ENCODE measurements around the gene CCNJL.
A peak's percentile ranks its signal among the peaks of the same experiment; 100 is the strongest.

The CCNJL gene

GRCh38 chr5:160333721-160334120, 21.4 kb upstream of the CCNJL start:
- peak; percentile 40 for DNase-seq

- peak; percentile 12 for DNase-seq
These were observed 17.8 kb upstream of the CCNJL start for GRCh38 chr5:160330212-160330611.

DNA sequence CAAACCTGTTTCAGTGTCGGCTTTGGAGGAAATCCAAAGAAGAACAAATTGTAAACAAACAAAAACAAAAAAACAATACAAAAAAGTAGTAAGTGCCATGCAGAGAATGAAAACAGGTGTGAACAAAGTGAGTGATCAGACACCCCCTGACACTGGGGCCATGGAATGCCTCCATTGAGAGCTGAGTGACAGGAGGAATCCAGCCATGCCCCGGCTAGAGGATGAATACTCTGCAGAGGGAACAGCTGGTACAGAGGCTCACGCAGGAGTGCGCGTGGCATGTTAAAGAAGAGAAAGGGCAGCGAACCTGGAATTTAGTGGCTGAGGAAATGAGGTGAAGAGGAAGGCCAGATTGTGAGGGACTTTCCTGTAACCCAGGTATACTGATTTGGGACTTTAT, 15.5 kb upstream of the CCNJL start:
- DNase-seq = no peak

DNA sequence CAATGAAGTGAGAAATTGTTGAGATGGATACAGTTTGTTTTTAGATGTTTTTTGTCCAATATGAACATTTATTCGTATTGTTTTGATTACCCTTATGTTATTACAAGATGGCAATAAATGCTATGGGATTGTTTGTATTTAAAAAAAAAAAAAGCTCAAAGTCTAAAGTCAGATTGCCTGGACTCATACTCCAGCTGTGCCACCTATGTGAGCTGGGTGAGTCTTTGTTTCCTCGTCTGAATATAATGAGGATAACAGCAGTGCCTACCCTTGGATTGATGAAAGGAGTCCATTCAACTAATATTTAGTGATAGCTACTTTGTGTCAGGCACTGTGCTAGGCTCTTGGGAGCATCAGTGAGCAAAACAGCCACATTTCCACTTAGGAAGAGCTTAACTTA, 14.6 kb upstream of the CCNJL start:
- DNase-seq = no peak

DNA sequence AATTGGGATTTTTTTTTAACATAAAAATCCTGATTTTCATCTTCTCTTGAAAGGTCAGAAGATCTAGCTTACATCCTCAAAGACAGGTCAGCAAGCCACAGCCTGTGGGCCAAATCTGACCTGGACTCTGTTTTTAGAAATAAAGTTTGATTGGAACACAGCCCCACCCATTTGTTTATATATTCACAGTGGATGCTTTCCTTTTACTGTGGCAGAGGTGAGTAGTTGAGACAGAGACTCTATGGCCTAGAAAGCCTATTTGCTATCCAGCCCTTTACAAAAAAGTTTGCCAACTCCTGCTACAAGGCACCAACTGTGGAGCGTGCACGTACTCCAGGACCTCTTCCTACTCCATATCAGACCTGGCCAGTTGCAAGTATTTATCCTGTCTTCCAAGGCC, 13.4 kb upstream of the CCNJL start:
- no peak for DNase-seq

DNA sequence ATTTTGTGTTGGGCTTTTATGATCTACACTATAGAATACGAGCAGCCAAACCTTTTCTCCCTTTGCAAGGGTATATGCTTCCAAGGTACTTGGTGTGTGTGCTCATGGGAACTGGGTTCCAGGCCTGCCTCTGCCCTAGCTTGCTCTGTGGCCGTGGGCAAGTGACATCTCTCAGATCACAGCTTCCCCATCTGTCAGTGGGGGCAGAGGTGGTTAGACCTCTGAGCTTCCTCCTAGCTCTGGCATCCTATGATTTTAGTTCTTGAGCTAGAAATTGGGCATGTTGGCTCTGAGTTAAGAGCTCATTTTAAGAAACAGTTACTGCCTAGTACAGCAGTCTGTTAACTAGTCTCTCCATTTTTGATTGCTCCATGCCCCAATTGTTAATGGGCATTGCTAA, 12.5 kb upstream of the CCNJL start:
- DNase-seq = no peak

DNA sequence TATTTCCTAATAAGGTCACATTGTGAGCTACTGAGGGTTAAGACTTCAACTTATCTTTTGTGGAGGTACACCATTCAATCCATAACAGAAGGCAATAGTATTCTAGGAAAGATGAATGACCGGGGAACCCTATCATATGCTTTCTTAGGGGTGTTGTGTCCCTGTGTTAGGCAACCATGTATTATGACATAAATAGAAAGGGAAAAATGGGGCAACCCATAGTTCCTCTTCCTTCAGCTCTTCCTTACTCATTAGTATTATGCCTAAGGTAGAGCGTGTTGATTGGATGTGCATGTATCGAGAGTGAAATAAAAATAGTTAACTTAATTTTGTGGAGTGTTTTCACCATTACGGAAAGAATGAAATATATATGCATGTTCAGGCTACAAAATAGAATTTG, 6.0 kb upstream of the CCNJL start:
- DNase-seq = no peak

DNA sequence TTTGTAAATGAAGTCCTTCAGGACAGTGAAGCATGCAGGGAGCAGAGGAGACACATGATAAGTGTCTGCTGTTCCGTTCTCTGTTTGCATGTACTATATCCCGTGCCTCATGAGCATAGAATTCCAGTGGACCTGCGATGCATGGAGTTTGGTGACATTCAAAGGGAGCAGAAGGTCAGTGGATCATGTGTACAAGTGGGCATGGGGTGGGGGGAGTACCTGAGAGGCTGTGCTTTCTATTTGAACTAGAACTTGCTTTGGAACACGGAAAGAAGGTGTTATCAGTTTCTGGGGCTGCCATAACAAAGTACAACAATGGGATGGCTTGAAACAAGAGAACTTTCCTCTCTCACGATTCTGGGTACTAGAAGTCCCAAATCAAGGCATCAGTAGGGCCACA, 5.1 kb upstream of the CCNJL start:
- DNase-seq = no peak

DNA sequence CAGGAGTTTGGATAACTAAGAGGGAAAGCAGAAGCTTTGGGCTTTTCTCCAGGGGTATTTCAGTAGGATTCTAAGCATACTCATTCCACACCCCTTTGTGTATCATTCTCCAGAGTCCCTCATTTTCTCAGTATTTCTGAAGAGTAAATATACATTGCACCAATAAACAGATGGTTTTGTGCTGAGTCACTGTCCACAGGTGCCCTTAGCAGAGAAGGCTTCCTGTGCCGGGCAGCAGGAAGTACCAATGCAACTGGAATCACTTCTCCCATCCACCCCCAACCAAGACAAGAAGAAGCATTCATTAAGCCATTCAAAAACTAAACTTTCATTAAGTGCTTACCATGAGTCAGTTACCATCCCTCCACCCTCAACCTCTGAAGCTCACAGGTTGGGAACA, 3.6 kb upstream of the CCNJL start:
- peak; percentile 13 for DNase-seq

DNA sequence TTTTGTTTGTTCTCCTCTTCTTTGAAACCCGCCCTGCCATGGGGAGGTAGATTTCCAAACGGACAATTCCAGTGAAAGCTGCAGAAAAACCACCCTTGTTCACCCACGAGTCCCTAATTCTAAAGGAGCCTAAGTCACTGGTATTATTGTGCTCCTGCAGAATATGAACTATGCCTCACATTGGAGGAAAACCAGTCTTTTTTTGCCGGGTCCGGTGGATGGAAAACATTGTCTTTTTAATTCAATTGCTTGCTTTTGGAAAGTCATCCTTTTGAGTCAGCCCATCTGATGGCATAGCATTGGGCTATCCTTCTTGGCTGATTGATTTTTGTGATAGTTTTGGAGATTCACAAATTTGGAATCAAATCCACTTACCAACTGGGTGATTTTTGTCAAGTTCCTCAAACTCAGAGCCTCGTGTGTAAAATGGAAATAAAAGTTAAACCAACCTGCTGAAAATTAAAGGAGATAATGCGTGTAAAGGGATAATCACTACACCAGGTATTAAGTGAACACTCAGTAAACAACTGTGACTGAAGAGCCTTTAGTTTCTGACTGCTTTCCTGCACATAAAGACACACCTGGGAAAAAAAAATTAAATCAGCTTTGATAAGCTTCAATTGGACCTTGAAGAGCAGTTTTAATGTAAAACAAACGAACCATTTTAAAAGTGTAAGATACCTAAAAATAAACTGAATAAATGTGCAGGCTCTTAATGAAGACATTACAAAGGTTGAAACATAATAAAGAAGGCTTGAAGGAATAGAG, 780 bp upstream of the CCNJL start:
- DNase-seq = no peak

DNA sequence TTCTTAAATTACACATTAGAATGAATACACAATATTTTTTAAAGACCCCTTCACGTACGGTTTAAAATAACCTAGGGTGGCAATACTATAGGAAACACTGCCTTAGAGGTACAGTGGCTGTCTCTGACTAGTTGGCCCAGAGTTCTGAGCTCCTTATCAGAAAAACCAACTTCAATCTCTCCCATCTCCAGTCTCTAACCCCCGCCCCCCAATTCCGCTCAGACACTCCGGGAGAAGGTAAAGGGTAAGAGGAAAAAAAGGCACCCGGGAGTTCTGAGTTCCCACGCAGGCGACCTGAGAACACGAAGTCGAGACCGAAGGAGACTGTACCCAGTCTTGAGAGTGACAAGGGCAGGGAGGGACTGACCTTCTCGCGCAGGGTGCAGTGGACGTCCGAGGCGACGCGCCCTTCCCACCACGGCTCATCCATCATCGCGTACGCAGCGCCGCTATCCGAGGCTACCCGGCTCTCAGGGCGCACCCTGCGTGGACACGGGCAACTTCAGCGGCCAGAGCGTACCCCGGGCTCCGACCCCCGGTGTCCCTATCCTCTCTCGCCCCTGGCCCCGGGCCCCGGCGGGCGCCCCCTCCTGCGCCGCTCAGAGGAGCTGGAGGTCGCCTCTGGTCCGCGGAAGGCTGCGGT, 752 bp downstream of the CCNJL start:
- DNase-seq = no peak

- no peak for DNase-seq
These were observed 1.6 kb downstream of the CCNJL start for GRCh38 chr5:160310552-160311295.

GRCh38 chr5:160310140-160310539, 2.2 kb downstream of the CCNJL start:
- DNase-seq = no peak

- no peak for DNase-seq
These were observed 5.7 kb downstream of the CCNJL start for GRCh38 chr5:160306696-160307095.

- DNase-seq = no peak
These were observed 7.0 kb downstream of the CCNJL start for GRCh38 chr5:160305319-160305718.

GRCh38 chr5:160303690-160304089, 8.7 kb downstream of the CCNJL start:
- no peak for DNase-seq

GRCh38 chr5:160298189-160298588, 14.2 kb downstream of the CCNJL start:
- DNase-seq = no peak

- DNase-seq = no peak
These were observed 14.6 kb downstream of the CCNJL start for GRCh38 chr5:160297776-160298175.

GRCh38 chr5:160297004-160297403, 15.4 kb downstream of the CCNJL start:
- no peak for DNase-seq

DNA sequence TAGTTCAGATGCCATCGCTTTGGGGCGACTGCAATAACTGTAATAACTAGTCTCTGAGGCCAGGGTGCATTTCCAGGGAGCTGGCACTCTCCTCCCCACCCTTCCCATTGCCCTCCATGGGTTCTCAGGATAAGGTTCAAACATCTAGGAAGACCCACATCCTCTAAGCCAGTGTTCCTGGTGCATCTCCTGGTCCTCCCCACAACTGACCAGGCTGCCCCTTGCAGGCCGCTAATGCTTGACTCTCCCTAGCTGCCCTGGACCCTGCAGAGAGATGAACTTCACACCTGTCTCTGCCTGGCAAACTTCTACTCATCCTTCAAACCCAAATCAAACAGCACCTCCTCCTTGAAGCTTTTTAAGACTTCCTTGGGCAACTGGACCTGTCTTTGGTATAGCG, 15.9 kb downstream of the CCNJL start:
- DNase-seq = no peak

GRCh38 chr5:160293901-160294561, 18.3 kb downstream of the CCNJL start:
- no peak for DNase-seq

GRCh38 chr5:160293386-160293785, 19.0 kb downstream of the CCNJL start:
- no peak for DNase-seq

- no peak for DNase-seq
These were observed 20.9 kb downstream of the CCNJL start for GRCh38 chr5:160291467-160291866.

Measured in fibroblast of skin of abdomen (primary cell).